H9 (cell line): ENCODE measurements around the gene EDDM3A. TPM values are rescaled to one million over a fixed set of nuclear protein-coding genes. Genes with fewer than 3 reads are reported as not detected.

ENCODE experiments used
- DNase-seq: peaks from one replicate; pipeline ENCODE4 v3.0.0-alpha.2; 2017
- H2AFZ ChIP-seq: one replicate; pipeline ENCODE4 v1.6.1; 2013; ENCODE audit warnings: mild to moderate bottlenecking, low read length, control low read depth, moderate library complexity
- H2AK5ac ChIP-seq: 2 replicates; pipeline ENCODE4 v1.6.1; 2013; ENCODE audit warnings: low read length, control low read depth, mixed read lengths; ENCODE audit not compliant: insufficient read length
- H2BK120ac ChIP-seq: one replicate; pipeline ENCODE4 v1.6.1; 2013; ENCODE audit warnings: low read depth, mild to moderate bottlenecking, low read length, control low read depth, inconsistent platforms; ENCODE audit not compliant: poor library complexity, severe bottlenecking
- H2BK12ac ChIP-seq: 2 replicates; pipeline ENCODE4 v1.6.1; 2013; ENCODE audit warnings: low read length, control low read depth, mixed read lengths, low read depth; ENCODE audit not compliant: insufficient read length
- H2BK15ac ChIP-seq: 2 replicates; pipeline ENCODE4 v1.6.1; 2013; ENCODE audit warnings: low read depth, low read length, control low read depth
- H2BK20ac ChIP-seq: one replicate; pipeline ENCODE4 v1.6.1; 2013; ENCODE audit warnings: low read depth, mild to moderate bottlenecking, low read length, control low read depth, inconsistent platforms; ENCODE audit not compliant: poor library complexity, severe bottlenecking
- H2BK5ac ChIP-seq: 2 replicates; pipeline ENCODE4 v1.6.1; 2013; ENCODE audit warnings: low read length, control low read depth, mixed read lengths; ENCODE audit not compliant: insufficient read length
- H3K14ac ChIP-seq: 2 replicates; pipeline ENCODE4 v1.6.1; 2013; ENCODE audit warnings: low read length, control low read depth; ENCODE audit not compliant: insufficient read depth
- H3K18ac ChIP-seq: 2 replicates; pipeline ENCODE4 v1.6.1; 2013; ENCODE audit warnings: low read depth, mild to moderate bottlenecking, mixed read lengths, low read length, control low read depth; ENCODE audit not compliant: insufficient read length
- H3K23ac ChIP-seq: 2 replicates; pipeline ENCODE4 v1.6.1; 2013; ENCODE audit warnings: low read length, control low read depth, mixed read lengths, low read depth; ENCODE audit not compliant: insufficient read length
- H3K23me2 ChIP-seq: 2 replicates; pipeline ENCODE4 v1.6.1; 2013; ENCODE audit warnings: low read depth, mild to moderate bottlenecking, mixed read lengths, low read length, control low read depth; ENCODE audit not compliant: insufficient read length, poor library complexity, severe bottlenecking
- H3K27ac ChIP-seq: 2 replicates; pipeline ENCODE4 v1.5.1; 2013; ENCODE audit warnings: low read length, control low read depth, mixed read lengths, low read depth; ENCODE audit not compliant: insufficient read length
- H3K27me3 ChIP-seq: 2 replicates; pipeline ENCODE4 v1.6.1; 2013; ENCODE audit warnings: low read length, control low read depth, inconsistent platforms; ENCODE audit not compliant: insufficient read depth
- H3K4ac ChIP-seq: 2 replicates; pipeline ENCODE4 v1.6.1; 2013; ENCODE audit warnings: low read depth, mild to moderate bottlenecking, control low read depth, inconsistent platforms, low read length, moderate library complexity
- H3K4me1 ChIP-seq: 2 replicates; pipeline ENCODE4 v1.6.1; 2013; ENCODE audit warnings: low read length, control low read depth, inconsistent platforms; ENCODE audit not compliant: insufficient read depth
- H3K4me2 ChIP-seq: 2 replicates; pipeline ENCODE4 v1.6.1; 2013; ENCODE audit warnings: low read length, control low read depth, mixed read lengths; ENCODE audit not compliant: insufficient read length, insufficient read depth
- H3K56ac ChIP-seq: 2 replicates; pipeline ENCODE4 v1.6.1; 2013; ENCODE audit warnings: low read depth, mild to moderate bottlenecking, mixed read lengths, low read length, control low read depth; ENCODE audit not compliant: insufficient read length
- H3K79me1 ChIP-seq: 2 replicates; pipeline ENCODE4 v1.6.1; 2013; ENCODE audit warnings: low read depth, mild to moderate bottlenecking, moderate library complexity, low read length, control low read depth, inconsistent platforms; ENCODE audit not compliant: insufficient read depth, poor library complexity, severe bottlenecking
- H3K79me2 ChIP-seq: 2 replicates; pipeline ENCODE4 v1.6.1; 2013; ENCODE audit warnings: low read length, control low read depth, inconsistent platforms; ENCODE audit not compliant: insufficient read depth
- H3K9ac ChIP-seq: 2 replicates; pipeline ENCODE4 v1.6.1; 2013; ENCODE audit warnings: low read length, control low read depth, mixed read lengths; ENCODE audit not compliant: insufficient read length; ENCODE audit errors: extremely low read depth
- H3K9me3 ChIP-seq: one replicate; pipeline ENCODE4 v1.6.1; 2013; ENCODE audit warnings: low read depth, low read length, inconsistent platforms; ENCODE audit not compliant: control insufficient read depth
- H3T11ph ChIP-seq: one replicate; pipeline ENCODE4 v1.6.1; 2013; ENCODE audit warnings: mild to moderate bottlenecking, low read length, control low read depth, inconsistent platforms
- H4K20me1 ChIP-seq: one replicate; pipeline ENCODE4 v1.6.1; 2013; ENCODE audit not compliant: control insufficient read depth, insufficient read length, insufficient read depth
- H4K5ac ChIP-seq: 2 replicates; pipeline ENCODE4 v1.6.1; 2013; ENCODE audit warnings: low read depth, mild to moderate bottlenecking, mixed read lengths, low read length, control low read depth; ENCODE audit not compliant: insufficient read length
- H4K8ac ChIP-seq: replicated peaks from 2 replicates; pipeline ENCODE4 v1.6.1; 2013; ENCODE audit warnings: low read length, control low read depth, mixed read lengths, low read depth; ENCODE audit not compliant: insufficient read length
- H4K91ac ChIP-seq: 2 replicates; pipeline ENCODE4 v1.6.1; 2013; ENCODE audit warnings: low read depth, mild to moderate bottlenecking, moderate library complexity, mixed read lengths, low read length, control low read depth; ENCODE audit not compliant: insufficient read length
- H3K27ac Mint-ChIP-seq, 3 experiments: 2 replicates in 2 of 3; 3 replicates in 1 of 3; pipeline ENCODE4 v1.8.0; 2020 to 2021; ENCODE audit warnings: mixed read lengths in 3 of 3, mild to moderate bottlenecking in 1 of 3, moderate library complexity in 1 of 3
- H3K27me3 Mint-ChIP-seq: 2 replicates; pipeline ENCODE4 v1.8.0; 2021; ENCODE audit warnings: low read depth, mild to moderate bottlenecking, moderate library complexity, mixed read lengths
- H3K36me3 Mint-ChIP-seq, 3 experiments: 2 replicates in 2 of 3; 3 replicates in 1 of 3; pipeline ENCODE4 v1.8.0; 2020 to 2021; ENCODE audit warnings: low read depth in 3 of 3, mixed read lengths in 3 of 3; ENCODE audit not compliant: insufficient read depth in 1 of 3
- H3K4me1 Mint-ChIP-seq, 2 experiments: 2 replicates each; pipeline ENCODE4 v1.8.0; 2020; ENCODE audit warnings: mixed read lengths in 2 of 2
- H3K4me3 Mint-ChIP-seq, 2 experiments: 2 replicates in 1 of 2; 3 replicates in 1 of 2; pipeline ENCODE4 v1.8.0; 2020 to 2021; ENCODE audit warnings: mild to moderate bottlenecking in 2 of 2, mixed read lengths in 2 of 2, moderate library complexity in 1 of 2
- H3K9me3 Mint-ChIP-seq, 2 experiments: 2 replicates in 1 of 2; 3 replicates in 1 of 2; pipeline ENCODE4 v1.8.0; 2020; ENCODE audit warnings: mild to moderate bottlenecking in 2 of 2, mixed read lengths in 2 of 2, moderate library complexity in 1 of 2
- WGBS: extraction: QIAGEN DNeasy Blood & Tissue Kit; methylation state at CpG from one replicate; pipeline ENCODE4 v1.1.7; 2013; ENCODE audit warnings: missing lambda C conversion rate, low lambda C conversion rate, mixed read lengths; ENCODE audit not compliant: insufficient read length; ENCODE audit errors: extremely low coverage; 5-methylcytosine and 5-hydroxymethylcytosine counted together
- total RNA-seq: library from RNA; stranded (reverse); gene quantifications from 2 replicates; pipeline ENCODE4 v1.2.1, GENCODE V29; 2021
- TF ChIP-seq, protein P1 (sequence below): fragments of 200-600 bp; sonication (generic); conservative IDR thresholded peaks from 3 replicates; pipeline ENCODE4 v1.8.0; 2021; ENCODE audit warnings: antibody characterized with exemption, mild to moderate bottlenecking

Gene EDDM3A
- total RNA-seq, 1 experiment from 2014 or later, result not detected

GRCh38 chr14:20792556-20792955 is 46.9 kb downstream of the EDDM3A start:
- H4K5ac ChIP-seq, result no peak overlapping the region
- H3K14ac ChIP-seq, result no peak overlapping the region
- no peak overlapping the region for H2BK20ac ChIP-seq
- WGBS, result no CpG with 5 or more reads among the region's 4 CpGs
- no peak overlapping the region for H2BK120ac ChIP-seq
- H3K4me3 Mint-ChIP-seq, result no peak overlapping the region
- no peaks in the 10 kb centered on the region for H3K9me3 Mint-ChIP-seq
- H3T11ph ChIP-seq, result no peak overlapping the region
- no peaks in the 10 kb centered on the region; the same call in 1 of the 2 replicates for H3K27me3 Mint-ChIP-seq
- no peak overlapping the region for H3K18ac ChIP-seq
- peaks cover 27% of the 10 kb centered on the region in 2 experiments for H3K4me1 Mint-ChIP-seq
- no peak overlapping the region for H4K8ac ChIP-seq
- no peak overlapping the region for H2AFZ ChIP-seq
- no peaks in the 10 kb centered on the region for H4K20me1 ChIP-seq
- H3K9ac ChIP-seq, result no peak overlapping the region
- H3K4me2 ChIP-seq, result no peak overlapping the region
- H3K4me1 ChIP-seq, result peaks cover 4% of the 10 kb centered on the region
- TF ChIP-seq, protein P1, sequence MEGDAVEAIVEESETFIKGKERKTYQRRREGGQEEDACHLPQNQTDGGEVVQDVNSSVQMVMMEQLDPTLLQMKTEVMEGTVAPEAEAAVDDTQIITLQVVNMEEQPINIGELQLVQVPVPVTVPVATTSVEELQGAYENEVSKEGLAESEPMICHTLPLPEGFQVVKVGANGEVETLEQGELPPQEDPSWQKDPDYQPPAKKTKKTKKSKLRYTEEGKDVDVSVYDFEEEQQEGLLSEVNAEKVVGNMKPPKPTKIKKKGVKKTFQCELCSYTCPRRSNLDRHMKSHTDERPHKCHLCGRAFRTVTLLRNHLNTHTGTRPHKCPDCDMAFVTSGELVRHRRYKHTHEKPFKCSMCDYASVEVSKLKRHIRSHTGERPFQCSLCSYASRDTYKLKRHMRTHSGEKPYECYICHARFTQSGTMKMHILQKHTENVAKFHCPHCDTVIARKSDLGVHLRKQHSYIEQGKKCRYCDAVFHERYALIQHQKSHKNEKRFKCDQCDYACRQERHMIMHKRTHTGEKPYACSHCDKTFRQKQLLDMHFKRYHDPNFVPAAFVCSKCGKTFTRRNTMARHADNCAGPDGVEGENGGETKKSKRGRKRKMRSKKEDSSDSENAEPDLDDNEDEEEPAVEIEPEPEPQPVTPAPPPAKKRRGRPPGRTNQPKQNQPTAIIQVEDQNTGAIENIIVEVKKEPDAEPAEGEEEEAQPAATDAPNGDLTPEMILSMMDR, result no peak
- H3K23me2 ChIP-seq, result no peaks in the 10 kb centered on the region
- no peak overlapping the region for H3K27ac ChIP-seq
- DNase-seq, result no peak
- no peaks in the 10 kb centered on the region for H3K36me3 Mint-ChIP-seq
- H4K91ac ChIP-seq, result no peak overlapping the region
- H3K79me1 ChIP-seq, result no peaks in the 10 kb centered on the region
- no peak overlapping the region for H3K56ac ChIP-seq
- H3K27me3 ChIP-seq, result no peaks in the 10 kb centered on the region
- H3K27ac Mint-ChIP-seq, result no peak overlapping the region
- H2BK5ac ChIP-seq, result no peak overlapping the region
- H2BK12ac ChIP-seq, result no peak overlapping the region
- no peak overlapping the region for H2BK15ac ChIP-seq
- no peak overlapping the region for H2AK5ac ChIP-seq
- H3K9me3 ChIP-seq, result no peaks in the 10 kb centered on the region
- no peak overlapping the region for H3K4ac ChIP-seq
- no peaks in the 10 kb centered on the region for H3K79me2 ChIP-seq
- H3K23ac ChIP-seq, result no peak overlapping the region
